GM21825 (cell line): ENCODE measurements around the gene MMEL1.
A peak's percentile ranks its signal among the peaks of the same experiment; 100 is the strongest.

Experiments used
- ATAC-seq: cut with Tn5 transposase; IDR thresholded peaks from one replicate; pipeline ENCODE4 v1.9.1; 2021; ENCODE audit warnings: mild to moderate bottlenecking, moderate library complexity; ENCODE audit not compliant: unreplicated experiment

MMEL1 gene

GRCh38 chr1:2643414-2644077, 10.7 kb upstream of the MMEL1 start:
- ATAC-seq = no peak

GRCh38 chr1:2642560-2643413, 10.0 kb upstream of the MMEL1 start:
- peak; percentile 65 for ATAC-seq

- ATAC-seq = no peak
Observed at GRCh38 chr1:2642131-2642559, 9.3 kb upstream of the MMEL1 start.

GRCh38 chr1:2641381-2642130, 8.7 kb upstream of the MMEL1 start:
- ATAC-seq = no peak

GRCh38 chr1:2640626-2641025, 7.8 kb upstream of the MMEL1 start:
- ATAC-seq = no peak

- ATAC-seq = no peak
Observed at GRCh38 chr1:2639607-2640521, 7.0 kb upstream of the MMEL1 start.

- ATAC-seq = no peak
Observed at GRCh38 chr1:2639203-2639602, 6.4 kb upstream of the MMEL1 start.

- ATAC-seq = no peak
Observed at GRCh38 chr1:2638466-2639115, 5.8 kb upstream of the MMEL1 start.

- no peak for ATAC-seq
Observed at GRCh38 chr1:2637442-2638145, 4.8 kb upstream of the MMEL1 start.

- no peak for ATAC-seq
Observed at GRCh38 chr1:2636733-2637132, 3.9 kb upstream of the MMEL1 start.

- ATAC-seq = no peak
Observed at GRCh38 chr1:2635361-2636010, 2.7 kb upstream of the MMEL1 start.

GRCh38 chr1:2633936-2634491, 1.2 kb upstream of the MMEL1 start:
- no peak for ATAC-seq

- no peak for ATAC-seq
Observed at GRCh38 chr1:2633366-2633935, 635 bp upstream of the MMEL1 start.

GRCh38 chr1:2632051-2632430, 775 bp downstream of the MMEL1 start:
- ATAC-seq = no peak

GRCh38 chr1:2631136-2632050, 1.4 kb downstream of the MMEL1 start:
- no peak for ATAC-seq

- no peak for ATAC-seq
Observed at GRCh38 chr1:2630498-2631135, 2.2 kb downstream of the MMEL1 start.
